BLaER1 (cell line): Measurements from ENCODE around the gene COMT.

Source experiments
- H3K27ac ChIP-seq: shearing (Covaris generic); formaldehyde crosslinking; 2 replicates; pipeline ENCODE4 v1.8.1; 2022
- H3K27me3 ChIP-seq: shearing (Covaris generic); formaldehyde crosslinking; 2 replicates; pipeline ENCODE4 v1.8.1; 2022
- H3K36me3 ChIP-seq: shearing (Covaris generic); formaldehyde crosslinking; 2 replicates; pipeline ENCODE4 v1.8.1; 2022
- H3K4me1 ChIP-seq: shearing (Covaris generic); formaldehyde crosslinking; 2 replicates; pipeline ENCODE4 v1.8.1; 2022
- H3K4me2 ChIP-seq: shearing (Covaris generic); formaldehyde crosslinking; 2 replicates; pipeline ENCODE4 v1.8.1; 2022
- H3K4me3 ChIP-seq: shearing (Covaris generic); formaldehyde crosslinking; 2 replicates; pipeline ENCODE4 v1.8.1; 2022
- H3K9ac ChIP-seq: shearing (Covaris generic); formaldehyde crosslinking; 2 replicates; pipeline ENCODE4 v1.8.1; 2022
- H3K9me3 ChIP-seq: shearing (Covaris generic); formaldehyde crosslinking; 2 replicates; pipeline ENCODE4 v1.8.1; 2022
- H4K20me1 ChIP-seq: shearing (Covaris generic); formaldehyde crosslinking; 2 replicates; pipeline ENCODE4 v1.8.1; 2022
- Cebpa-rat ChIP-seq: shearing (Covaris generic); IDR thresholded peaks from 2 replicates; pipeline ENCODE4 v1.8.1; 2022

COMT gene

DNA sequence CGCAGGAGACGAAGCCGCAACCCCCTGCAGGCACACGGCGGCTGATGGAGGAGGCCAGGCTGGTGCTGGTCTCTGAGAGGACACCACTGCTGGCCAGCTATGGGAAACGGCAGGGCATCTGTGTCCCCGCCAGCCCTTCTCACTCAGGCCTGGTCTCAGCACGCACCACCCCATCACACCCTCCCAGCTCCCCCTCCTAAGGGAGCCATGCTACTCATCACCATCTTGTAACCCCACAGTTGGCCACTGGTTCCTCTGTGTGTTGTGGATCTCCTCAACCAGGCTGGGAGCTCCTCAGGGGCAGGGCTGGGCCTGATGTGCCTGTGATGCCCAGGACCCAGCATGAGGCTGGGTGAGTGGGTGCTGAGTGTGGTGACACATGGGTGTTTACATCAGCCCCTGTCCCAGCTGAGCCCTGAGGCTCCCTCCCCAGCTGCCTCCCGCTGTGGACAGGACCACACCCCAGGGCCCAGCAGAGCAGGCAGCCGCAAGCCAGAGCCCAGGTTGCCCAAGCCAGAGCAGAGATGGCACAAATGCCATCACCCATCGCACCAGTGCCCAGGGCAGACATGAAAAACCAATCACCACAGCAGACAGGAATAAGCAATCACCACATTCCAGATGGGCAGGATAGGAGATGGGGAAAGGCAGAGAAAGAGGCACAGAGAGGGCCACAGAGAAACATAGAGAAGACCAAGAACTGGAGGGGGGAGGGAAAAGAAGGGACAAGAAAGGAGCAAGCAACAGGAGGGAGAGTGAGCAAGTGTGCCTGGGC lies 66.8 kb downstream of the COMT start:
- Histone ChIP-seq H3K9ac (no peak overlapping the region), H3K4me2 (no peak overlapping the region), H3K27ac (no peak overlapping the region), H3K36me3 (no peaks in the 10 kb centered on the region; the same call in 1 of the 2 replicates), H3K4me1 (peaks cover 40% of the 10 kb centered on the region), H3K9me3 (peaks cover 13% of the 10 kb centered on the region), H4K20me1 (no peaks in the 10 kb centered on the region), H3K27me3 (no peaks in the 10 kb centered on the region), H3K4me3 (no peak overlapping the region)
- TF ChIP-seq Cebpa-rat: no peak

DNA sequence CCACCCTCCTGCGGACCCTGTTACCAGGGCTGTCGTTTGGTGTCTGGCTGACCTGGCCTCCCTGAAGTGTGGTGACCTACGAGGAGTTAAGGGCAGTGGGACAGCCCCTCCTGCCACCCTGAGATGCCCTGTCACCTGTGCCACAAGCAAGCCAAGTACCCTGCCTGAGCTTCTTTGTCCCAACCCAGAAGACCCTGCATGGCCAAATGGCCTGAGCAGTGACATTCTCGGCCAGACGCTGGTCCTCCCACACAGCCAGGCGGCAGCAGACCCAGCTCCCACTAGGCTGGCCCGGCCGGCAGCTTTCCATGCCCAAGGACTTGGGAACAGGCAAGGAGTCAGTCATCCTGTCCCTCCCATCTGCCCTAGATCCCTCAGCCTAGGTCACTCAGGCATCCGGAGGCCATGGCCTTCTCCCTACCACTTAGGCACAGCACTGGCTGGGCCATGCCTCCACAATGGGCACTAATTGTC lies 67.5 kb downstream of the COMT start:
- no peaks in the 10 kb centered on the region; the same call in 1 of the 2 replicates for H3K36me3 ChIP-seq
- peaks cover 44% of the 10 kb centered on the region for H3K4me1 ChIP-seq
- H4K20me1 ChIP-seq: no peaks in the 10 kb centered on the region
- H3K27me3 ChIP-seq: no peaks in the 10 kb centered on the region
- H3K9me3 ChIP-seq: peaks cover 7% of the 10 kb centered on the region
- TF ChIP-seq Cebpa-rat: no peak
- H3K4me3 ChIP-seq: no peak overlapping the region
- no peak overlapping the region for H3K9ac ChIP-seq
- H3K4me2 ChIP-seq: no peak overlapping the region
- H3K27ac ChIP-seq: no peak overlapping the region

DNA sequence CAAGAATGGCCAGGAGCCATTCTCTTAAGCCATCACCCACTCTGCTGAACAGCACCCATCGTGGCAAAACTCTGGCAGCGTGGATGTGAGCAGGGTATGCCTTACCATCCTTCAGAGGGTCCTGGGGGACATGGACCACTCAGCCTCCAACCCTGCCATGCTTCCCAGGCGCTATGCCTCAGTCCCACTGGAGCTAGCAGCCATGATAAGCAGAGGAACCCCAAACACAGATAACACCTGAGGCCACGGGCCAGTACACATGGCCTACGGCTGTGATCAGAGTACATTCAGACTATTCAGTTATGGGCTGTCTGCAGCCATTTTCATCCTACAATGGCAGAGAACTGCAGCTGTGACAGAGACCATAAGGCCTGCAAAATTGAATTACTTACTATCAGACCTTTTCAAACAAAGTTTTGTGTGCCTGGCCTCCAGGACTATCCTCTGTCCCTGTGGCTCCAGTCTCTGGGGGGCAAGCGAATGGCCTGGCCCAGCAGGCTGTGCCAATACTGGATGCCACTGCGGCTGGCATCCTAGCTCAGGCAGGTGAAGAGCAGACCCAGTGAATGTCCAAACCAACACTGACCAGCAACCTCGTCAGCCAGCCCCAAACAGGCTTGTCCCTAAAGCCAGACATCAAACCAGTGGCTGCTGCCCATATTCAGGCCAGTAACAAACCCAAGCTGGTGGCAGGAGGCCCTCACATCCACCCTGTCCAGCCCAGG lies 68.2 kb downstream of the COMT start:
- peaks cover 44% of the 10 kb centered on the region for H3K4me1 ChIP-seq
- H3K27ac ChIP-seq: peak overlapping the region; percentile 72
- H3K4me2 ChIP-seq: peak overlapping the region; percentile 87
- 0 out of 2 replicates have a peak overlapping the region, but pooled peaks have one; percentile 9 for H3K9ac ChIP-seq
- 0 out of 2 replicates have a peak, but pooled peaks cover 4% of the 10 kb centered on the region for H4K20me1 ChIP-seq
- H3K36me3 ChIP-seq: no peaks in the 10 kb centered on the region
- H3K4me3 ChIP-seq: no peak overlapping the region
- peaks cover 4% of the 10 kb centered on the region for H3K27me3 ChIP-seq
- TF ChIP-seq Cebpa-rat: no peak
- H3K9me3 ChIP-seq: peaks cover under 1% of the 10 kb centered on the region; the same call in 1 of the 2 replicates

DNA sequence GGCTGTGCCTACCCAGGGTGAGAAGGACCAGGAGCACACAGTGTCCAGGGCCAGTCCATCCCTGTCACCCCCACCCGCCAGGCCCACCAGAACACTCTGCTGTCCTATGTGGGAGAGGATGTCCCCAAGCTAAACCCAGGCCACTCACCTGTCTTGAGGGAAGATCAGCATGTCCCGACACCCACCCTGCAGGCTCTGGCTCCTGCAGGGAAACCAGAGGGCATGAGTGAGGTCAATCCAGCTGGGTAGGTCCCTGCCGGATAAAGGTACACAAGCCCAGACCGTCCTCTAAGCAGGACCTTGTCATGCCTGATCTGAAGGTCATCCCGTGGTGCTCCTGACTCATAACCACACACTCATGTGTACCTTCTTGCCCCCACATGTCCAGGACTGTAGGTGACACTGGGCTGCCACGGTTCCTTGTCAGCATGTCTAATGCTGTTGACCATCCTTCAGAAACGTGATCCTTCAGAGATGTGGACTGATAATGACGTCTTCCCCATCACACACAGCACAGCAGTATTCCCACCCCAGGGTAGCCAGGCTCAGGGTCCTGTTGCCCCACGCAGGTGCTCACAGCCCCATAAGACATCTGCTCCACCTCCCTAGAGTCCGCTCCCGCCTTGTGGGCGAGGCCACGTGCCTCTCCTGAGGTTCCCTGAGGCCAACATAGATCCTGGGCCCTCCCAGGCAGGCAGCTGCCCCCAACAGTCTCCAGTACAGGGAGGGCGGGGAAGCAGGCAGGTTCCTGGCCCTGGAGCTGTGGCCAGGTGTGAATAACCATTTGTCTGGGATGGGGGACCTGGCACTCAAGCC lies 68.9 kb downstream of the COMT start:
- peaks cover 11% of the 10 kb centered on the region for H3K27me3 ChIP-seq
- no peaks in the 10 kb centered on the region for H3K9me3 ChIP-seq
- peak overlapping the region; percentile 87 for H3K4me2 ChIP-seq
- H4K20me1 ChIP-seq: 0 out of 2 replicates have a peak, but pooled peaks cover 10% of the 10 kb centered on the region
- TF ChIP-seq Cebpa-rat: no peak
- peak overlapping the region; percentile 25; the same call in 1 of the 2 replicates for H3K4me3 ChIP-seq
- peaks cover 49% of the 10 kb centered on the region for H3K4me1 ChIP-seq
- no peaks in the 10 kb centered on the region for H3K36me3 ChIP-seq
- H3K27ac ChIP-seq: peak overlapping the region; percentile 72
- H3K9ac ChIP-seq: peak overlapping the region; percentile 59

- Histone ChIP-seq H3K36me3 (no peaks in the 10 kb centered on the region), H3K9me3 (no peaks in the 10 kb centered on the region), H4K20me1 (0 out of 2 replicates have a peak, but pooled peaks cover 12% of the 10 kb centered on the region), H3K9ac (peak overlapping the region; percentile 59), H3K4me3 (peak overlapping the region; percentile 25; the same call in 1 of the 2 replicates), H3K27me3 (peaks cover 20% of the 10 kb centered on the region), H3K27ac (peak overlapping the region; percentile 72), H3K4me2 (peak overlapping the region; percentile 87), H3K4me1 (peaks cover 55% of the 10 kb centered on the region)
- TF ChIP-seq Cebpa-rat: no peak
These were observed 69.8 kb downstream of the COMT start for GRCh38 chr22:20011123-20011992.

GRCh38 chr22:20011993-20012740 lies 70.6 kb downstream of the COMT start:
- H3K27me3 ChIP-seq: peaks cover 24% of the 10 kb centered on the region
- H3K4me2 ChIP-seq: peak overlapping the region; percentile 87
- H3K9ac ChIP-seq: no peak overlapping the region
- peaks cover 57% of the 10 kb centered on the region for H3K4me1 ChIP-seq
- no peak overlapping the region for H3K27ac ChIP-seq
- TF ChIP-seq Cebpa-rat: no peak
- H3K9me3 ChIP-seq: no peaks in the 10 kb centered on the region
- no peaks in the 10 kb centered on the region for H3K36me3 ChIP-seq
- no peak overlapping the region for H3K4me3 ChIP-seq
- H4K20me1 ChIP-seq: 0 out of 2 replicates have a peak, but pooled peaks cover 12% of the 10 kb centered on the region

DNA sequence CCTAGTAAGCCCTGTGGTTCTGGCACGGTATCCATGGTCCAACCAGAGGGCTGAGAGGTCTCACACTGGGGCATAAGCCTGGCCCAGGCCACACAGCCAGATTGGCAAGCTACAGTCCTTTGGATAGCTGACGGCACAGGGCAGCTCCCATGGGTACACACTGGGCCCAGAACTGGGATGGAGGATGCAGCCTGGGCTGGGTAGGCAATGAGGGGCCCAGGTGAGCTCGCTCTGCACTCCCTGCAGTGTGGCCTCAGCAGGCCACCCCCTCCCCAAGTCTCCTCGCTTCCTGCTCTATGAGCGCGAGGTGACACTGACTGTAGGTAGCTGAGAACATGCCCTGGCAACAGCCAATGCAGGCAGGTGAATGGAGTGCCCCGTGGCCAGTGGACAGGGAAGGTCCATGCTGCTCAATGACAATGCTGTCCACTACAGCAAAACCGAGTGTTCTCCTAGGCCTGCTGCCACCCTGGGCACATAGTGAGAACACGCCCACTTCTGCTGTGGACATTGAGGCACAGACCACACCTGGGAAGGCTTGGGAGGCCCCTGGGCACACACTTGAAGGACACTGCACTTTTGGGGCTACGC lies 71.3 kb downstream of the COMT start:
- Histone ChIP-seq H3K27me3 (peaks cover 31% of the 10 kb centered on the region), H3K4me2 (peak overlapping the region; percentile 48), H3K9ac (no peak overlapping the region), H3K9me3 (no peaks in the 10 kb centered on the region), H3K36me3 (no peaks in the 10 kb centered on the region), H3K4me3 (no peak overlapping the region), H4K20me1 (0 out of 2 replicates have a peak, but pooled peaks cover 12% of the 10 kb centered on the region), H3K27ac (no peak overlapping the region), H3K4me1 (peaks cover 62% of the 10 kb centered on the region)
- no peak for TF ChIP-seq Cebpa-rat

DNA sequence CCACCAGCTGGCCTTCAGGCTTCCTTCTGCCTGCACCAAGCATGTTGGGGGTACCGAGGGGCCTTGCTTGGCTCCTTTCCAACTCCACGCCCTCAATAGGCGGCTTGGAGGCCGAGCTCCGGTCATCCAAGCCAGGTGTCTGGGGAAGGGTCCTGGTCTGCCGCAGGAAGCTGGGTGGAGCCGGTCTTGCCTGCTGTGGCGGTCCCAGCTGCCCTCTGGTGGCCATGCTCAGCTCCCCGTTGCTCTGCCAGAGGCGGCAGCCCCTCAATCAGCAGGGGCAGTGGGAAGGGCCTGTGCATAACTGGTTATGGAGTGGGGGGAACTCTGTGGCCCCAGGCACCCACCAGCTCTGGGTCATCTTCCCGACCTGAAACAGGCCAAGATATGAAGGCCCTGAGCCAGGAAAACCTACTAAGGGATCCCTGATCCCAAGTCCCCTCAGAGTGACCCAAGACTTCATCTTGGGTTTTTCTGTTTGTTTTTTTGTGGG lies 71.9 kb downstream of the COMT start:
- no peak overlapping the region for H3K27ac ChIP-seq
- H3K9ac ChIP-seq: no peak overlapping the region

More for the DNA sequence above, 71.9 kb downstream of the COMT start:
- Histone ChIP-seq H3K4me3 (no peak overlapping the region), H4K20me1 (0 out of 2 replicates have a peak, but pooled peaks cover 12% of the 10 kb centered on the region), H3K4me2 (peak overlapping the region; percentile 48), H3K4me1 (peaks cover 62% of the 10 kb centered on the region), H3K36me3 (no peaks in the 10 kb centered on the region), H3K27me3 (peaks cover 37% of the 10 kb centered on the region), H3K9me3 (no peaks in the 10 kb centered on the region)
- no peak for TF ChIP-seq Cebpa-rat
